HG02884 (cell line): ENCODE data around the gene HINT3.
"Not testable (repeated sequence)": the region's sequence is repeated elsewhere in the genome, so short reads cannot be mapped to it uniquely, and the experiment has no call there.

Experiments
- ATAC-seq: cut with Tn5 transposase; IDR thresholded peaks from one replicate; pipeline ENCODE4 v1.9.1; 2021; ENCODE audit warnings: mild to moderate bottlenecking, moderate library complexity; ENCODE audit not compliant: unreplicated experiment

Gene HINT3

DNA sequence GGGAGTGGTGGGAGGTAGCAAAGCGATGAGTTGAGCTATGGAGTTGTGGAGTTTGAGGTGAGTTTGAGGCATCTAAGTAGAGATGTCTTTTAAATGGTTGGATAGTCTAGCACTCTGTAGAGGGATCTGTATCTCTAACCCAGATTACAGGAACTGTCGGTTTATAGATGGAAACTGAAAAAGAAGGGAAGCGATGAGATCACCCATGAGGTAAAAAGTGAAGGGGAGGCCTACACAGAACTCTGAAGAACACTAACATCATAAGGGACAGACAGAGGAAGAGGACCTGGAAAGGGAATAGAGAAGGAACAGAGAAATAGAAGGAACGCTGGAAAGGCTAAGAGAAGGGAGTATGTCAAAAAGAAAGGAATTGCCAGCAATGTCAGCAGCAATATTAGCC is 2.5 kb downstream of the HINT3 start:
- ATAC-seq: no peak

DNA sequence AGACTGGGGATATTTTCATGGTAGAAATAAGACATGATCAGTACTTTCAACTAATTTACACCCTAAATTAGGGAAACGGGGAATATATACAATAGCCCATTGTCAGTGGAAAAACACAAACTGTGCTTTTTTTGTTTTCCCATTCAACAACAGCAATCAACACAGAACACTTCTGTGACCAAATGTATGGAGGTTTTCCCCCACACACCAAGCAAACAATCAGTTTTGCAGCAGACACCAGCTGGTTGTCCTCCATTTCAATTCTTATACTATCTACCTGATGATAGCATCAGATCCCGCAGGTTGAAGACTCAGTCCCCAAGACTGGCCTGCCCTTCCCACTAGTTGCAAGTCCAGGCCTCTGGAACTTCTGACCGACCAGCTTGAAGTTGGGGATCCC is 4.5 kb downstream of the HINT3 start:
- no peak for ATAC-seq

DNA sequence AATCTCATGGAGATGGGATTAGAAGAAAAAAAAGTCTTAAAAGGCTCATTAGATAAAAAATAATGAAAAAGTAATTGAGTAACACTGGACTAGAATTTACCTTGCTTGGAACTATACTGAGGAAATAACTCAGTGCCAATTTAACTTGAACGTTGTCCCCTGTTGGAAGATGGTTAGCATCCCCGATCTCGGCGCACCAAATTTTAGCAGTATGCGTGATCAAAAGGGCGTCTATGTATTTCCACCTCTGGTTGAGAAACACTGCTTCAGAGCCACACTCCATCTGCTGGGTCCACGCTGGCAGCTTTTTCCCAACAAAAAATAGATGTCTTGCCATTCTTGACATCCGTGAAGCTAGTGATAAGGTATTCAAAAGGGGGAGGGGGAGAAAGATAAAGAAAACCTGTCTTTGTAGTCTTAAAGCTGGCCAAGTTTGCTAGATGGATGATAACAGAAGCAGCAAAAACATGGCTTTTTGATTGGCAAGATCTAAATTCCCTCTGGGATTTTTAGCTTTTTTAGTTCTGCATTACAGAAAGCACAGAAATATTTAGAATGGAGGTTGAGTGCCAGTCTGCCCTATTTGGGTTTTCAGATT is 6.4 kb downstream of the HINT3 start:
- ATAC-seq: no peak

DNA sequence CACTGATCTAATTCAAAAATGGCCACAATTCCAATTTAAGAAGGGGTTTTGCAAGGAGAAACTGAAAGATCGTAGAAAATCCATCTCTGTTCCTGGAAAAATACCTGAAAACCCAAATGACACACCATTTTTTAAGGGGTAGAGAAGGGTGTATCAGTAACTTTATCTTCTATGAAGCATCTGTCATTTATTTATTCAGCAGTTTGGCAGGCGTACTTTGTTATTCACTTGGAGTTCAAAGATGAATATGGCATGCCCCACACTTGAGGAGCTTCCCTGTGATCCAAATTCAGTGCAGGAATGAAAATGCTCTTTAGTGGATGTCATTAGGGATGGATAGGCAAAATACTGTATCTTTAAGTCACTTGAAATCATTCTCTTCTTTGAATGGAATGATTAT is 7.2 kb downstream of the HINT3 start:
- ATAC-seq: no peak

DNA sequence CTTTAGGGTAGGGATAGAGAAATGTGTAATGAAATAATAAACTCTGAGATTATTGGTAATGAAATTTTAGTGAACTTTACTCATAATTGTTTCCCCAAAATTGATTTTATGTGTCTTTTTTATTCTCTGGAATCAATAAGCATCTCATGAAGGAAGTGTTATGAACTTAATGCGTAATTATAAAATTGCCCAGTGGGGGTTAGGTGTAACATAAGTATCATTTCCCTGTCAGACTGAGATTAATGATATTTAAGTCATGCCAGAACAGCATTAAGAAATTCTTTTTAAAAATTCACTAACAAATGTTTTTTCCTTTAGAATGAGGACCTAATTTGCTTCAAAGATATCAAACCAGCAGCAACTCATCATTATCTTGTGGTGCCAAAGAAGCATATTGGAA is 10.0 kb downstream of the HINT3 start:
- no peak for ATAC-seq

DNA sequence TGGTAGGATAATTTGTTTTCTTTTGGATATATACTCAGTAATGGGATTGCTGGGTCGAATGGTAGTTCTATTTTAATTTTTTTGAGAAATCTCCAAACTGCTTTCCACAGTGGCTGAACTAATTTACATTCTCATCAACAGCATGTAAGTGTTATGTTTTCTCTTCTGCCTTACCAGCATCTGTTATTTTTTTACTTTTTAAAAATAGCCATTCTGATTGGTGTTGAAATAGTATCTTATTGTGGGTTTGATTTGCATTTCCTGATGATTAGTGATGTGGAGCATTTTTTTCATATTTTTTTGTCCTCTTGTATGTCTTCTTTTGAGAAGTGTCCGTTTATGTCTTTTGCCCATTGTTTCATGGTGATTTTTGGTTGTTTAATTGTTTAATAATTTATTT is 11.9 kb downstream of the HINT3 start:
- no peak for ATAC-seq

DNA sequence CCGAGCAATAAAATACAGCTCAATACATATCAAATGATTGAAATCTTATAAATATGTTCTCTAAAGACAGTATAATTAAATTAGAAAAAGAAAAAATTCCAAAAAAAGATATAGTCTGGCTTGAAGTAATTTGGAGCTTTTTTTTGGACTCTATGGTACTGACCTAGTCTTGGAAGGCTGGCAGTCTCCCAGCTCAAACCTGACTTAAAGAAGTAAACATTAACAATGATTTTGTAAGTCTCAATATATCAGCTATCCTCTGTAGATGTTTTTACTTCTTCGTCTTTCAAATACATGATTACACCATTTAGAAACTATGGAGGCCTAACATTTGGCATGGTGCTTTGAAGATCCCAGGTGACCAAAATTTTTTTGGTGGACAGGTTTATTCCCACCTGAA is 14.2 kb downstream of the HINT3 start:
- ATAC-seq: no peak

DNA sequence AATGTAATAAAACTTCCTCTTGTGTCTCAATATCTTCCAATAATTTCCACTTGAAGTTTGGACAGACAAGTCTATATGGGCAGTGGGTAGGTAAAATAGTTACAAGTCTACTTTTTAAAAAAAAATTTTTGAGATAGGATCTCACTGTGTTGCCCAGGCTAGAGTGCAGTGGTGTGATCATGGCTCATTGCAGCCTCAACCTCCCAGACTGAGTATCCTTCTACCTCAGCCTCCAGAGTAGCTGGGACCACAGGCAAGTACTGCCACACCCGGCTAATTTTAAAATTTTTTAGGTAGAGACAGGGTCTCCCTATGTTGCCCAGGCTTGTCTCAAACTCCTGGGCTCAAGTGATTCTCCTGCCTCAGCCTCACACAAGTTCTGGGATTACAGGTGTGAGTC is 15.9 kb downstream of the HINT3 start:
- ATAC-seq: not testable (repeated sequence)

DNA sequence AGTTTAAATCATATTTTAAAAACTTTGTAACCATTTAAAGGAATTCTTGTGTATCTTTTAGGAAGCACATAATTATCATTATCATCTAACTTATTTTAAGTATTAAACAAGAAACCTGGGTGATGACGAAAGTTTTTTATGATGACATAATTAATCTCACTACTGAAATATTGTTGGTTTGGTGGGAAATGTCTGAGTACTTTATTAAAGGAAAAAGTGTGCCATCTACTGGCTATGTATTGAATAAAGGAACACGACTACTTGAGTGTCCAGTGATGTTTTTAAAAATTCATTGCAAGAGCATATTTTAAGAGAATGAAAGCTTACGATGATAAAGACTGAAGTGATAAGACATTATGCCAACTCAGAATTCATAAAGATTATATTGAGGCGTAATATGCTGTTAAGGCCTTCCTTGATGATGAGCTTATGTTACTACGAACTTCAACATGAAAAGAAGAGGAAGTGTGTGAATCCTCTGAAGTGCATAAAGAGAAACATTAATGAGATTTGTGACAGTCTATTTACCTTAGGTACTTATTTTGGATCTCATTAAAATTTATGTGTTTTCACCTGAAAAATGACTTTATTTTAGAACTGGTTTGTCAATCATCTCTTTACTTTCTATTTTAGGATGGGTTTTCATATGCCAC is 17.8 kb downstream of the HINT3 start:
- ATAC-seq: peak; percentile 67

DNA sequence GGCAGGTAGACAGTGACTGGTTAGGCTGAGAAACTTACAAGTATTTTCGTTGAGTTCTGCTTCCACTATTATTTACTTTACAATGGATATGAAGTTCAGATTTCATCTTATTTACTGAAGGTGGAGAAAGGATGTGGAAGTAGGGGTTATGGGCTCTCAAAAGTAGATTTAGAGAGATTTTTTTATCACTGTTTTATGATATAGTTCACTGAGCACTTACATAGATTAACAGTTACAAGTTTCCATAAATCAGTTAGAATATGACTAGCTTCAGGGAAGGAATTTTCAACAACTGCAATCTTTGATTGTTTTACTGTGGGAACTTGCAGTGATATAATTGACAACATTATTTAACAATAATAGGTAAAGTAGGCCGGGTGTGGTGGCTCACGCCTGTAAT is 22.5 kb downstream of the HINT3 start:
- no peak for ATAC-seq

DNA sequence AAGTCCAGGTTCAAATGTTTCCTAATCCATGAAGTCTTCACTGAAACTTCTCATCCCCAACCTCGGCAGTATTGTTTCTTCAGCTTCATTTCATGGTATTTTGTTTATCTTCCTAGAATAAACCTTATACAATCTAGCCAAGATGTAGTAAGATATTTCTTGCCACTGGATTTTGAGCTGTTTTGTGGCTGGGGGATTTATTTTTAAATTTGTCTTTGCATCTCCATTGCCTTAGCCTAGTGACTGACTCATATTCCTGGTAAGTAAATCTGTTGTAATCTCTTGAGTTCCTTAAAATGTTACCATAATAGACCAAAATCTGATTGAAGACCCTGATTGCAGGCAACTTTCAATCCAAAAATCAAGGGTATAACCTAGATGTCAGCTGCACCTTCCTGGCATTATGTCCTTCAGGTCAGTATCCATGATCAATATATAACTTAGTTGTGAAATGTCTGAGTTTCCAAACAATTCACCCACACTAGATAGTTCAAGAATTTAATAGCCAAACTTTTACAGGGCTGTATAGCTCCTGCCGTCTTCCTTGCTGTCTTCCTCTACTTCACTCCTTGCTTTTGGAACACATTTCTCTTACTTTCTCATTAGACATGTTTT is 25.1 kb downstream of the HINT3 start:
- no peak for ATAC-seq

DNA sequence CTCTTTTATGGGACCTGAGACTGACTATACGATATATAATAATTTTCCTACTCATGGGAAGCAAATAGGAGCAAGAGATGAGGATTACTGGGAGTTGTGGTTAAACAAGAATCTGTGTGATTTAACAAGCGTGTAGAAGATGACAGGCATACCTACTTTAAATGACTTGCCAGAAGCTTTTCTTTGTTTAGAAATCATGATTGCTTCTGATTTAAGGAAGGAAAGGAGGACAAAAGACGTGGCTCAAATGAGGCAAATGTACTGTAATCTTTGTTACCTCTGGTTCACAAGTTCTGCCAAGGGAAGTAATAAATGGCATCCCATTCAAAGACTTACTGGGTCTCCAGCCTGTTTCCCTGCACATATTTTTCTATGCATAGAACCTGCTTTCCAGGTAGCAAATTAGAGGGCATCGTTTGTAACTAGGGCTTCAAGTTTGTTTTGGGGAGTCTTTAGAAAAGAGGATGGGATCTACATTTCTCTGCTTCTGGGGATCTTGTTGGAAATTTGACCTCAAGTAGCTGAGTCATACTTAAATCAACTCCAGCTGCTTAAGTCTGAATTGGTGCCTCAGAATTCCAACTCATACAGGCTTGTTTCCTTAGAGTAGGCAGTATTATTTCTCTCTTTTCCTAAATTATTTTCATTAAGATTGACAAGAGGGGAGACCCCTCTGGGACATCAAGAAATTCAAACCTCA is 26.8 kb downstream of the HINT3 start:
- no peak for ATAC-seq

DNA sequence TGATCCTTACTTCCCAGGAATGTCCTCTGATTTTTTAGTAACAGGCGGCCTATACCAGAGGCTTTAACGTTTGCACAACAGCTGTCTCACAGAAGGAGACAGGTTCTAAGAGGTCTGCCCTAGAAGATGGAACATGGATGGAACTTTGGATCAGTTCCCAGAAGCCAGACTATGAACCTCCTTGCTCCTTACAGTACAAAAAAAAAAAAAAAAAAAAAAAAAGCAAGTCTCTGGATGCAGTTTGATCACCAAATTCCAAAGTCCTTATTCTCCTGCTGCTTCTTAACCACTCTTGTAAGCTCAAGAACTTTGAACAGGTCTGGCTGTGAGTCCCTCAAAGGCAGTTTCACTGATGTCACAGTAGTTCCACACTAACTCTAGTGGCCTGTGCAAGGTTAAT is 27.7 kb downstream of the HINT3 start:
- no peak for ATAC-seq

DNA sequence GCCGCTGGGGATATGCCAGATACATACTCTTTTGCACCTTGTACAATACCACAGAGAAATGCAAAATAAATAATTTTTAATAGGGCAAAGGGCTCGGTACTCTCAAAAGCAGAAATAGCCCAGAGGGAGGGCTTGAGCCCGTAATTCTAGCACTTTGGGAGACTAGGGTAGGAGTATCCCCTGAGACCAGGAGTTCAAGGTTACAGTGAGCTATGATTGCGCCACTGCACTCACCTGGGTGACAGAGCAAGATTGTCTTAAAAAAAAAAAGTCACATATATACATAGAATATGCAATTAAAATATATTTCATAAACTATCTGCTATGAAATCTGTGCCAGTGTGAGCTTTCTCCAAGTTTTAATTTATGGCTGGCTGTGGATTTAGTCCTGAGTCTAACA is 29.0 kb downstream of the HINT3 start:
- ATAC-seq: no peak

DNA sequence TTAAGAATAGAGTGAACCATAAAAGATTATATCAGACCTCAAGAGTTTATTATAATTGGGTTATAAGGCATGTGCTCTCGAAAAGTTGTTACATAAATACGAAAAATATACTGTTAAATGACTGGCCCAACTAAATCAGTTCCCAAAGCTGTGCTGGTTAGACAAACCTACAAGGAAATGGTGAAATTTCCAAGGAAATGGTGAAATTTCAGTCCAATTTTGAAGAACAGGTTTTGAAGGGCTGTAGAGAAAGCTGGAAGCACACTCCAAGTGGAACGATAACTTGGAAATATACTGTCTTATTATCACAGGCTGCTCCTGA is 29.4 kb downstream of the HINT3 start:
- no peak for ATAC-seq

DNA sequence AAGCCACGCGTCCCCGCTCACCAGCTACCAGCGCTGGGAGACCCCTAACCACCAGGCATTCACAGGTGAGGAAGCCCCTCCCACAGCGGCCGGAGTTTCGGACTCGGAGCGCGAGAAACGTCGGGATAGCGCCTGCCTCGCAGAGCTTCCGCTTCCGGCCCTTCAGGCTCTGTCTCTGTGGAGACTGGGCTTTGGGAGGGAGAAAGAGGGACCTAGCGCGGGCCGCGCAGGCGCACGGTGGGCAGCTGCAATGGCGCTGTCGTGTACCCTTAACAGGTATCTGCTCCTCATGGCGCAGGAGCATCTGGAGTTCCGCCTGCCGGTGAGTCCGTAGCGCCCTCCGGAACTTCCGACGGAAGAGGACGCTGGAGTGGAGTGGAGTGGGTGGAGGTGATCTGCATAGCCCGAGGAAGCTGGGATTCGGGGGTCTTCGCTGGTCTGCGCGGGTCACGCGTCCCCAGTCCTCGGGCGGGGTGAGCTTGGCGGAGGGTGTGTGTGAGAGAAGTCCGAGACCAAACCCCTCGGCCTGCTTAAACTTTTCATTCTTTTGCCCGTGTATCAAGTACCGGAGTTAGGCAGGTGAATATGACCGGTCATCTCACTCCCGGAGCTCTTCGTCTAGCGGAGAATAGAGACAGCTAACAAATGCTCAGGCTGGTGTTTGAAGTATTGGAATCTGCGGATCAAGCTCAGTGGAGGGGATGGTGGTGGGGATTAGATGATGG is 29.9 kb downstream of the HINT3 start, which contains the start of gene TRMT11:
Gene TRMT11 (plus strand): TSS at position 240 of the 725 bp plus-strand sequence. CDS start 11 bp downstream, at position 251.
- ATAC-seq: peak; percentile 94

DNA sequence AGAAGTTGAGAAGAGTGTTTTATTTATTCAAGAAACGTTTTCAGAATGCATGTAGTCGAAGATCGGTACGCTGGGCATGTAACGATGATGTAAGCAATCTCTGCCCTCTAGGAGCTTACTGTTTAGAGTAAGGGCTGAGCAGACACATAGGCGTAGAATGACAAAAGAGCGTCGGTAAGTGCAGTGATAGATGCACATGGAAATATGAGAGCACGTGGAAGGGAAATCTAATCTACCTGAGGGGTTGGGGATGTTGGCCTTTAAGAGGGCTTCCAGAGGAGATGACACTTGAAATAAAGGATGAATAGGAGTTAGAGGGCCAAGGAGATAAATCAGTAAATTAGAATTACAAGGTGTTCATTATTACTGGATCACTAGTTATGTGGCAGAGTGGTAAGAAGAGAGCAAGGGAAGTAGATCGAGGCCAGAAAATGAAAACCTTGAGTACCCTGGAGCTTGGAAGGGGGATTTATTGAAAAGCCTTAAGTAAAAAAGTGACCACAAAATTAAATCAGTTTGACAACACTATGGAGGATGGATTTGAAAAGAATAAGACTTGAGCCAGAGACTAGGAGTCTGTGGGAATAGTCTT is 30.6 kb downstream of the HINT3 start:
- ATAC-seq: peak; percentile 25

DNA sequence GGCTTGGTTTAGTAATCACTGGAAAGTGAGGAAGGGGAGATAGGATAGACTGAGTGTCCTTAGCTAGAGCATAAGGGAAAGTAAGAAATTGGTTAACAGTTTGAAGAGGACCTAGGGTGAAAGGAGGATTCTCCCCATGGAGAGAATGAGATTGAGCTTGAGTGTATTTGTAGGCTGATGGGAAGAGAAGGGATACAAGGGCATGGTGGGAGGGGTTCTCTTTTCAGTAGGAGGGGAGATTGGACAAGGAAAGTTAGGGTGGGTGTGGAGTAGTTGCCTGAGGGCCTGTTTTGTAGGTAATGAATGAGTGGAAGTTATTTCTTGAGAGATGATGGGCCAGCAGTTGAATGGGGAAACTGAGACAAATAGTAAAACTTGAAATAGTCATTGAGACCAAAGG is 31.7 kb downstream of the HINT3 start:
- no peak for ATAC-seq

DNA sequence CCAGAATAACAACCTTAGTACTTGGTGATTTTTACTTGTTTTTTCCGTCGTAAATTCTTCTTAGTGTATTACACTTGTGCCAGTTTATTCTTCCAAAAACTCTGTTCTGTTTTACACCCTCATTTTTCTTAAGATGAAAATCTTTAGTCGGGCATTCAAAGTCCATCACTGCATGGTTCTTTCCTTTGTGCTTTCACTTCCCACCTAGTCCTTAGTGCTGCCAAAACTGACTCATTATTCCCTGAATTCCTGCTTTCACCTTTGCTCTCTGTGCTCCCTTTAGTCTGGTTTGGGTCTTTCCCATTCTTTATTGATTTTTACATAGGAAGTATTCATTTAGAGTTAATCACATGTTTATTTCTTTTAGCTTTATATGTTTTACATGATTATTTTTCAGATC is 33.1 kb downstream of the HINT3 start:
- no peak for ATAC-seq

DNA sequence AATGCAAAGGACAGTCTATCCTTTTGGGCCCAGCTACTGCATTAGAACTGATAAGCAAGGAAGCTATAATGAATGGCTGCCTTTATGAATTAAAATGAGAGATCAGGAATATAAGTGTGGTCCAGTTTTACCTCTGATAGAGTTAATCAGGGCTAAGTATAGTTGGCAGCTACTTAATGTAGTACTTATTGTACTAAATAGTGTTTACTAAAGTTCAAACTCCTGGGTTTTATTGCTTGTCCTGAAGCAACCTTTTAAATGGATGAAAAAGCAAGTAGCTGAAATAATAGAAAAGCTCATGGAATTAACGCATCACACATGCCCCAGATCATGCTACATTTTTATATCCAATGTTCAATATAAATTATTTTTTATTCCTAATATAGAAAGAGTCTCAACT is 35.1 kb downstream of the HINT3 start:
- ATAC-seq: no peak
